ENCODE results near the gene DCAF12L1. TPM values are rescaled to one million over a fixed set of nuclear protein-coding genes. Genes with fewer than 3 reads are reported as not detected.

Gene DCAF12L1
- total RNA-seq: not detected in 2 replicates

DNA sequence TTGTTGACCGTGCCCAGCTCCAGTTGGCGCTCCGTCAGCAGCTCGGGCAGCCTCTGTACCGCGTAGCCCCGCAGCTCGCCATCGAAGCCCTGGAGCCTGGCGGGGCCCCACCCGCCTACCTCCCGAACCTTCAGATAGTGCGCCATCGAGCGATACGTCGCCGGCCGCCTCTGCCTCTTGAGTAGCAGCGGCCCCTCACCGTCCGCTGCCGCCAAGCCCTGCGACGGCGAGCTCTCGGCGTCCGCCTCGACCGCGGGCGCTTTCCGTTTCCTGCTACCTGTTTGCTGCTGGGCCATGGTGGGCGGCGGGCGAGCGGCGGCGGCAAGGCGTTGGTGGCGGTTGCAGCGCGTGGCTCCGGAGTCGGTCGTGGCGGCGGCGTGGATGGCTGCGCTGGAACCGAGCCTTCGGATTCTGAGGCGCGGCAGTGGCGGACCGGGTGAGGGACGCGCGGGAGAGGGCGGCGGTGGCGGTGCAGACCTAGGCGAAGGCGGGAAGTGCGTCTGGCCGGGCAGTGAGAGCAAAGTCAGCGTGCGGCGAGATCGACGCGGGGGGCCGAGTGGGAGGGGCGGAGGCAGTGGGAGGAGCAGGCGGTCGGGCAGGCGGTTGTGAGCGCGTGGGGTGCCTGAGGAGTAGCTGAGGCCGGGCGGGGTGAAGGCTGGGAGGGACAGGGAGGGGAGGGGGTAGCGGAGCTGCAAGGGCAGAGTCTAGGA lies at the start of gene DCAF12L1:
TSS of gene DCAF12L1 (minus strand) at position 502 of the 710 bp plus-strand sequence. CDS start at position 296, 206 bp downstream.
- TF ChIP-seq, protein P1, sequence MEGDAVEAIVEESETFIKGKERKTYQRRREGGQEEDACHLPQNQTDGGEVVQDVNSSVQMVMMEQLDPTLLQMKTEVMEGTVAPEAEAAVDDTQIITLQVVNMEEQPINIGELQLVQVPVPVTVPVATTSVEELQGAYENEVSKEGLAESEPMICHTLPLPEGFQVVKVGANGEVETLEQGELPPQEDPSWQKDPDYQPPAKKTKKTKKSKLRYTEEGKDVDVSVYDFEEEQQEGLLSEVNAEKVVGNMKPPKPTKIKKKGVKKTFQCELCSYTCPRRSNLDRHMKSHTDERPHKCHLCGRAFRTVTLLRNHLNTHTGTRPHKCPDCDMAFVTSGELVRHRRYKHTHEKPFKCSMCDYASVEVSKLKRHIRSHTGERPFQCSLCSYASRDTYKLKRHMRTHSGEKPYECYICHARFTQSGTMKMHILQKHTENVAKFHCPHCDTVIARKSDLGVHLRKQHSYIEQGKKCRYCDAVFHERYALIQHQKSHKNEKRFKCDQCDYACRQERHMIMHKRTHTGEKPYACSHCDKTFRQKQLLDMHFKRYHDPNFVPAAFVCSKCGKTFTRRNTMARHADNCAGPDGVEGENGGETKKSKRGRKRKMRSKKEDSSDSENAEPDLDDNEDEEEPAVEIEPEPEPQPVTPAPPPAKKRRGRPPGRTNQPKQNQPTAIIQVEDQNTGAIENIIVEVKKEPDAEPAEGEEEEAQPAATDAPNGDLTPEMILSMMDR (IDR thresholded peaks at IDR 0.05; ENCODE audit: insufficient read depth, low read depth, low read length): no peak
- no peak for DNase-seq (ENCODE audit: low read depth)
- no peak within 1 kb of the TSS for H3K4me3 ChIP-seq (ENCODE audit: low read depth, low read length)

DNA sequence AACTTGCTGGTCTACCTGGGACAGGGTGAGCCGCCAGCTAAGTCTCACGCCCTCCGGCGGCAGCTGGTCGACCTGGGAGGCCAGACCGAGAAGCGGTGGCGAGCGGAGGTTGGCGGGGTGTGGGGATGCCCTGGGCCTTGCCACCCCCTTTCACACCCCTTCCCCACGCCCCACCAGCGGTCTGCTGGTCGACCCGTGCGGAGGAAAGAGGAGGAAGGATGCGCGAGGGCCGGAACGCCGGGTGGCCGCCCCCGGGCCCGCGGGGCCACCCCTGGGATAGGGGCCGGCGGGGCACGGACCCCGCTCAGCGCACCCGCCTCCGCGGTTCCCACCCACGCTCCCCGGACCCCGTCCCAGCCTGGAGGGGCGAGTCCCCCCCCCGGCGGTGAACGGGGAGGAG lies 28.3 kb upstream of the DCAF12L1 start:
- TF ChIP-seq, protein P1 (IDR thresholded peaks at IDR 0.05; ENCODE audit: insufficient read depth, low read depth, low read length): no peak
- H3K4me3 ChIP-seq (ENCODE audit: low read depth, low read length): no peak overlapping the region
- no peak for DNase-seq (ENCODE audit: low read depth)

DNA sequence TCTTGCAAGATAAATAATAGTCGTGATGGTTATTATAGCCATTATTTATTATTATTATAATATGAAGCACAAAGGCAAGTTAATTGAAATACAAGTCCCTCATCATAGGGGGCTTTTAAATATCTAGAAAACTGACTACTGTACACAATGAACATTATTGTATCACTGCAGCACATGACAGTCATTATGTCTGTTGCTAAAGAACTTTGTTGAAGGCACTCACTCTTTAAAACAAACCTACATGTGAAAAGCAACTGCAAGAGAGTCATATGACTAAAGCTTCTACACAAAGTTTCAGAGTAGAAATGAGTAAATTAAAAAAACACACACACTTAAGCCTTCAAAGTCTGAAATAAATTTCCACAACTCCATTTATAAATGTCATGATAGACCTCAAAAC lies 23.3 kb upstream of the DCAF12L1 start:
- no peak overlapping the region for H3K4me3 ChIP-seq (ENCODE audit: low read depth, low read length)
- no peak for DNase-seq (ENCODE audit: low read depth)
- TF ChIP-seq, protein P1 (IDR thresholded peaks at IDR 0.05; ENCODE audit: insufficient read depth, low read depth, low read length): no peak

DNA sequence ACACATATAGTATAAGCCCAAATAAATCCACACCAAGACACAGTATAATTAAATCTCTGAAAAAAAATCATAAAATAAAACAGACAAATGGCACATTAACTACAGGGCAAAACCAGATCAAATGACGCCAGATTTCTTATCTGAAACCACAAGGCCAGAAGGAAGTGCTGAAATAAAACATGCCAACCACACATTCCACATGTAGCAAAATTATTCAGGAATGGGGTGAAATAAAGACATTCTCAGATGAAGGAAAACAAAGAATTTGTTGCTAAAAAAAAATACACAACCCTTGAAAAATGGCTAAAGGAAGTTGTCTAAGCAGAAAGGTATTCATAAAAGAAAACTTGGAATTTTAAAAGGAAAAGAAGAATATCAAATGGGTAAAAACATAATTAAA lies 4.5 kb upstream of the DCAF12L1 start:
- no peak for DNase-seq (ENCODE audit: low read depth)
- TF ChIP-seq, protein P1 (IDR thresholded peaks at IDR 0.05; ENCODE audit: insufficient read depth, low read depth, low read length): no peak
- H3K4me3 ChIP-seq (ENCODE audit: low read depth, low read length): no peak overlapping the region

DNA sequence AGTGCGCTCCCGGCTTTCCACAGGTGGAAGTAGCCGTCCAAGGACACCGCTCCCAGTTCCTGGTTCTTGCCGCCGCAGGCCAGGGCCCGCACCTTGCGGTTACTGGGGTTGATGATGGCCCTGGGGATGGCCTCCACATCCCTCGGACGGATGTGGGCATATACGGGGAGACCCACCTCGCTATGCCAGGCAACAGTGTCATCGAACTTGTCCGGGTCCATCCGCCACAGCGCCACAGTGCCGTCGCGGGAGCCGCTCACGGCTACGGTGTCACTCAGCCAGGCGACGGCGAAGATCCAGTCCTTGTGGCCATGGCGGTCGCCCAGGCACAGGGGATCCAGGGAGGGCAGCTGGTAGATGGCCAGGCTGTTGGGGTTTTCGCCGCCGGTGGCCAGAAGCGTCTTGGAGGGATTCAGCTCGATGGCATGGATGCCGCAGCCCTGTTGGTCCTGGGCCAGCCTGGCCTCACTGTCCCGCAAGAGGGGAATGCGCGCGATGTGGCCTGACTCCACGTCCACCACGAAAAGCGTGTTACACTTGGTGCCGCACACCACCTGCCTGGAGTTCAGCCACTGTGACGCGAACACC lies 795 bp downstream of the DCAF12L1 start:
- no peak for DNase-seq (ENCODE audit: low read depth)
- H3K4me3 ChIP-seq (ENCODE audit: low read depth, low read length): no peak overlapping the region
- TF ChIP-seq, protein P1 (IDR thresholded peaks at IDR 0.05; ENCODE audit: insufficient read depth, low read depth, low read length): no peak

DNA sequence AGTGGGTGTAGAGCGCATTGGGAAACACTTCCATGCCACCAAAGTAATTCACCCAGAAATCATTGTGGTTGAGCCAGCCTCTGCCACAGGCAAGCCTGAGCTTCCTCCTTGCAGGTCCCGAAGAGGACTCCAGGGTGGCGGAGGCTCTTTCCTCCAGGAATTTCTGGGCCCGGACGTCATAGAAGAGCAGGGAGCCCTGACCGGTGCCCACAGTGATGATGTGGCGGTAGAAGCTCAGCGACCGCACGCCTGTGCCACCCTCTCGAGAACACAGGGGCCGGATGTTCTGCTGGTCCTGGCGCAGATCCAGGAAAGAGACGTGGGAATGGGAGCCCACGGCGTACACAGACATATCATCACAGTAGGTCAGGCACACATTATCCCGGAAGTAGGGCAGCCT lies 1.3 kb downstream of the DCAF12L1 start:
- H3K4me3 ChIP-seq (ENCODE audit: low read depth, low read length): no peak overlapping the region
- no peak for DNase-seq (ENCODE audit: low read depth)
- TF ChIP-seq, protein P1 (IDR thresholded peaks at IDR 0.05; ENCODE audit: insufficient read depth, low read depth, low read length): no peak
